Panc1 (cell line): ENCODE data around the gene CADM4. TPM values are rescaled to one million over a fixed set of nuclear protein-coding genes. Genes with fewer than 3 reads are reported as not detected.

ENCODE experiments used
- ATAC-seq: fragments of 200-7000 bp; cut with Tn5 transposase; 2 replicates; pipeline ENCODE4 v1.9.1; 2020; ENCODE audit warnings: mild to moderate bottlenecking, moderate library complexity
- BruUV-seq: library from RNA; stranded (reverse); fragments of 400-500 nt; replicated peaks from 2 replicates; lab custom pipeline; 2021; lab: Mats Ljungman, UMichigan
- CTCF ChIA-PET: fragments of 300-600 bp; sonication (Branson Sonifier 250); formaldehyde crosslinking; loops from one replicate; lab custom pipeline; 2022; ENCODE audit warnings: antibody characterized with exemption; lab: Charles Lee
- POLR2A ChIA-PET: fragments of 300-600 bp; sonication (Branson Sonifier 250); formaldehyde crosslinking; loops from one replicate; lab custom pipeline; 2022; ENCODE audit warnings: antibody characterized with exemption; lab: Charles Lee
- DNase-seq: peaks from one replicate; pipeline ENCODE4 v3.0.0-alpha.2; 2010; ENCODE audit warnings: low read depth, low spot score
- H3K27ac ChIP-seq: 2 replicates; pipeline ENCODE4 v1.5.1; 2011; ENCODE audit warnings: mild to moderate bottlenecking, low read length, inconsistent platforms
- H3K27me3 ChIP-seq: fragments of 200-500 bp; sonication (Bioruptor generic); 2 replicates; pipeline ENCODE4 v1.6.0; 2014; ENCODE audit warnings: low read length, inconsistent platforms; ENCODE audit not compliant: control insufficient read depth, insufficient read depth
- H3K36me3 ChIP-seq: fragments of 200-500 bp; sonication (Bioruptor generic); 2 replicates; pipeline ENCODE4 v1.5.1; 2014; ENCODE audit warnings: inconsistent platforms, mild to moderate bottlenecking, low read length, moderate library complexity; ENCODE audit not compliant: control insufficient read depth, insufficient read depth
- H3K4me1 ChIP-seq: 2 replicates; pipeline ENCODE4 v1.5.1; 2011; ENCODE audit warnings: inconsistent platforms, mild to moderate bottlenecking, low read length, moderate library complexity; ENCODE audit not compliant: control insufficient read depth, insufficient read depth
- H3K4me3 ChIP-seq, 2 experiments: 2 replicates each; pipeline ENCODE4 v1.5.1; 2011 to 2012; ENCODE audit warnings: low read depth in 2 of 2, low read length in 2 of 2, mild to moderate bottlenecking in 2 of 2, inconsistent platforms in 1 of 2, moderate library complexity in 1 of 2
- H3K9me3 ChIP-seq: fragments of 200-500 bp; sonication (Bioruptor generic); 2 replicates; pipeline ENCODE4 v1.5.1; 2014; ENCODE audit warnings: low read depth, mild to moderate bottlenecking, inconsistent platforms, low read length, moderate library complexity; ENCODE audit not compliant: control insufficient read depth, insufficient read depth
- POLR2AphosphoS5 ChIP-seq: IDR thresholded peaks from 2 replicates; pipeline ENCODE4 v1.6.1; 2012; ENCODE audit warnings: mild to moderate bottlenecking, low read depth, low read length, moderate library complexity
- SIN3A ChIP-seq: IDR thresholded peaks from 2 replicates; pipeline ENCODE4 v1.6.1; 2012; ENCODE audit warnings: low read depth, mild to moderate bottlenecking, low read length, moderate library complexity, borderline replicate concordance; ENCODE audit not compliant: insufficient read depth
- TCF7L2 ChIP-seq: IDR thresholded peaks from 2 replicates; pipeline ENCODE4 v1.6.1; 2011; ENCODE audit warnings: mild to moderate bottlenecking, low read depth, low read length, inconsistent platforms
- in situ Hi-C: cut with HindIII; loops from 2 replicates; pipeline ENCODE4 v1.10.0; 2016; ENCODE audit warnings: low sequenced_read_pairs, low pct_unique_long_range_greater_than_20kb
- intact Hi-C: fragments of 100-400 bp; cut with micrococcal nuclease; formaldehyde crosslinking; loops from one replicate; pipeline ENCODE4 v1.10.0; 2022; ENCODE audit not compliant: unreplicated experiment
- total RNA-seq: library from RNA; stranded (reverse); gene quantifications from one replicate; pipeline ENCODE4 v1.2.1, GENCODE V29; 2021; ENCODE audit not compliant: unreplicated experiment
- TF ChIP-seq, protein P1 (sequence below): fragments of 450-650 bp; IDR thresholded peaks from 2 replicates; pipeline ENCODE4 v1.5.1; 2017; ENCODE audit warnings: mild to moderate bottlenecking
- TF ChIP-seq, protein P2 (sequence below), 2 experiments: IDR thresholded peaks; 2 replicates each; pipeline ENCODE4 v1.6.1; 2011 to 2012; ENCODE audit warnings: low read depth in 2 of 2, control low read depth in 1 of 2, low read length in 1 of 2, mild to moderate bottlenecking in 1 of 2, moderate library complexity in 1 of 2; ENCODE audit not compliant: insufficient read depth in 1 of 2

CADM4 gene
- total RNA-seq, 1 experiment from 2014 or later: 2.7 TPM

DNA sequence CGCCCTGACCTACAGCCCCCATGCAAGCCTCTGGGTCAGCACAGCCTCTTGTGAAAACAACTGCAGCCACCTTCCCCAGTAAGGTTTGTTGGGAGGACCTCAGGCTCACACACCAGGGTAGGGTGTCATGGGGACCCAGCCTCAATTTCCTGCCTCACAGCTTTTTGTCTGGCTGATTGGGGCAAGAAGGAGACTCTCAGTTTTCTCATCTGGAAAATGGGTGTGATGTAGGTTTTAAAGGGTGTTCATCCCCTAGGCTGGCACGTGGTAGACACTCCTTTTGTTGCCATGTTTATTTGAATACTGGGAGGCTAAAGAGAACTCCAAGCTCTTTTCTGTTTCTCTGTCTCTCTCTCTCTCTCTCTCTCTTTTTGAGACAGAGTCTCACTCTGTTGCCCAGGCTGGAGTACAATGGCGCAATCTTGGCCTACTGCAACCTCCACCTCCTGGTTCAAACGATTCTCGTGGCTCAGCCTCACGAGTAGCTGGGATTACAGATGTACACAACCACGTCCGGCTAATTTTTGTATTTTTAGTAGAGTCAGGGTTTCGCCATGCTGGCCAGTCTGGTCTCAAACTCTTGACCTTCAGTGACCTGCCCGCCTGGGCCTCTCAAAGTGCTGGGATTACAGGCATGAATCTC lies 48.5 kb upstream of the CADM4 start:
- intact Hi-C loops (no loop called here), in situ Hi-C loops (no loop called here)
- CTCF ChIA-PET: interaction anchor here (0.5 to 0.7 kb wide), 2 partner anchors 12 to 263 kb away, joined by 3 to 7 read pairs; no protein-coding TSS in a partner anchor
- no peak for DNase-seq
- TF ChIP-seq, protein P1, sequence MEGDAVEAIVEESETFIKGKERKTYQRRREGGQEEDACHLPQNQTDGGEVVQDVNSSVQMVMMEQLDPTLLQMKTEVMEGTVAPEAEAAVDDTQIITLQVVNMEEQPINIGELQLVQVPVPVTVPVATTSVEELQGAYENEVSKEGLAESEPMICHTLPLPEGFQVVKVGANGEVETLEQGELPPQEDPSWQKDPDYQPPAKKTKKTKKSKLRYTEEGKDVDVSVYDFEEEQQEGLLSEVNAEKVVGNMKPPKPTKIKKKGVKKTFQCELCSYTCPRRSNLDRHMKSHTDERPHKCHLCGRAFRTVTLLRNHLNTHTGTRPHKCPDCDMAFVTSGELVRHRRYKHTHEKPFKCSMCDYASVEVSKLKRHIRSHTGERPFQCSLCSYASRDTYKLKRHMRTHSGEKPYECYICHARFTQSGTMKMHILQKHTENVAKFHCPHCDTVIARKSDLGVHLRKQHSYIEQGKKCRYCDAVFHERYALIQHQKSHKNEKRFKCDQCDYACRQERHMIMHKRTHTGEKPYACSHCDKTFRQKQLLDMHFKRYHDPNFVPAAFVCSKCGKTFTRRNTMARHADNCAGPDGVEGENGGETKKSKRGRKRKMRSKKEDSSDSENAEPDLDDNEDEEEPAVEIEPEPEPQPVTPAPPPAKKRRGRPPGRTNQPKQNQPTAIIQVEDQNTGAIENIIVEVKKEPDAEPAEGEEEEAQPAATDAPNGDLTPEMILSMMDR: no peak
- TF ChIP-seq SIN3A: no peak
- no peak for TF ChIP-seq TCF7L2
- TF ChIP-seq POLR2AphosphoS5: no peak
- TF ChIP-seq, protein P2, sequence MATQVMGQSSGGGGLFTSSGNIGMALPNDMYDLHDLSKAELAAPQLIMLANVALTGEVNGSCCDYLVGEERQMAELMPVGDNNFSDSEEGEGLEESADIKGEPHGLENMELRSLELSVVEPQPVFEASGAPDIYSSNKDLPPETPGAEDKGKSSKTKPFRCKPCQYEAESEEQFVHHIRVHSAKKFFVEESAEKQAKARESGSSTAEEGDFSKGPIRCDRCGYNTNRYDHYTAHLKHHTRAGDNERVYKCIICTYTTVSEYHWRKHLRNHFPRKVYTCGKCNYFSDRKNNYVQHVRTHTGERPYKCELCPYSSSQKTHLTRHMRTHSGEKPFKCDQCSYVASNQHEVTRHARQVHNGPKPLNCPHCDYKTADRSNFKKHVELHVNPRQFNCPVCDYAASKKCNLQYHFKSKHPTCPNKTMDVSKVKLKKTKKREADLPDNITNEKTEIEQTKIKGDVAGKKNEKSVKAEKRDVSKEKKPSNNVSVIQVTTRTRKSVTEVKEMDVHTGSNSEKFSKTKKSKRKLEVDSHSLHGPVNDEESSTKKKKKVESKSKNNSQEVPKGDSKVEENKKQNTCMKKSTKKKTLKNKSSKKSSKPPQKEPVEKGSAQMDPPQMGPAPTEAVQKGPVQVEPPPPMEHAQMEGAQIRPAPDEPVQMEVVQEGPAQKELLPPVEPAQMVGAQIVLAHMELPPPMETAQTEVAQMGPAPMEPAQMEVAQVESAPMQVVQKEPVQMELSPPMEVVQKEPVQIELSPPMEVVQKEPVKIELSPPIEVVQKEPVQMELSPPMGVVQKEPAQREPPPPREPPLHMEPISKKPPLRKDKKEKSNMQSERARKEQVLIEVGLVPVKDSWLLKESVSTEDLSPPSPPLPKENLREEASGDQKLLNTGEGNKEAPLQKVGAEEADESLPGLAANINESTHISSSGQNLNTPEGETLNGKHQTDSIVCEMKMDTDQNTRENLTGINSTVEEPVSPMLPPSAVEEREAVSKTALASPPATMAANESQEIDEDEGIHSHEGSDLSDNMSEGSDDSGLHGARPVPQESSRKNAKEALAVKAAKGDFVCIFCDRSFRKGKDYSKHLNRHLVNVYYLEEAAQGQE (IDR thresholded peaks at IDR 0.05; ENCODE audit: insufficient read depth in 1 of 2, low read depth in 2 of 2, low read length in 1 of 2): no peak
- Histone ChIP-seq H3K4me1 (no peaks in the 10 kb centered on the region), H3K27me3 (no peaks in the 10 kb centered on the region), H3K4me3 (no peak overlapping the region), H3K27ac (no peak overlapping the region), H3K9me3 (no peaks in the 10 kb centered on the region), H3K36me3 (no peaks in the 10 kb centered on the region)
- POLR2A ChIA-PET: no interaction called here
- no peak for ATAC-seq
- no TSS peak for BruUV-seq

DNA sequence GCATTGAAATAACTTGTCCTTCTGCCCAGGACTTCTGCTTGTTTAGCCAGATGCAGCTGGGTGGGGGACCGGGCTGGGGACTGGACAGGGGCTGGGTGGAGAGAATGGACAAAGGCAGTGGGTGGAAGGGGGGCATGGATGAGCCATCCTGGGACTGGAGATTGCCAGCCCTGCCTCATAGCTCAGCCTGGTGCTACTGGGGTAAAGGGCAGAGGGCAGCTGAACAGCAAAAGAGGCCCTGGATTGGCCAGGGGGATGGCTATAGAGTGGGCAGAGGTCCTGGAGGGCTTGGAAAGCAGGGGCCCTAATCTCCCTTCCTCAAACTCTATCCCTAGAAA lies 48.0 kb upstream of the CADM4 start:
- POLR2A ChIA-PET: interaction anchor here (0.6 kb wide), 1 partner anchor 91 kb away, joined by 4 read pairs; the partner anchor contains the start of genes IRGQ and ZNF576
- intact Hi-C loops: no loop called here
- H3K27me3 ChIP-seq: no peaks in the 10 kb centered on the region

More for the DNA sequence above, 48.0 kb upstream of the CADM4 start:
- CTCF ChIA-PET: interaction anchor here (0.5 to 0.7 kb wide), 3 partner anchors 11 to 262 kb away, joined by 3 to 8 read pairs (median 7); no protein-coding TSS in a partner anchor
- ATAC-seq (no peak), DNase-seq (no peak)
- in situ Hi-C loops: no loop called here
- no peak overlapping the region for H3K4me3 ChIP-seq
- no peak overlapping the region for H3K27ac ChIP-seq
- BruUV-seq: no TSS peak
- no peak for TF ChIP-seq TCF7L2
- TF ChIP-seq POLR2AphosphoS5: no peak
- TF ChIP-seq SIN3A: no peak
- TF ChIP-seq, protein P1: no peak
- TF ChIP-seq, protein P2 (IDR thresholded peaks at IDR 0.05; ENCODE audit: insufficient read depth in 1 of 2, low read depth in 2 of 2, low read length in 1 of 2): no peak
- H3K4me1 ChIP-seq: no peaks in the 10 kb centered on the region
- no peaks in the 10 kb centered on the region for H3K36me3 ChIP-seq
- no peaks in the 10 kb centered on the region for H3K9me3 ChIP-seq
